Activated naive CD8-positive, alpha-beta T cell treated with anti-CD3 and anti-CD28 coated beads, Interleukin-2, amount 50 U/mL, for 24 hours (primary cell): Measurements from ENCODE around the gene FHOD1.

Source experiments
- ATAC-seq: fragments of 150-1000 bp; cut with Tn5 transposase; one replicate; pipeline ENCODE4 v1.10.0; 2021
- DNase-seq: peaks from one replicate; pipeline ENCODE4 v3.0.0; 2021
- H3K27ac Mint-ChIP-seq: one replicate; pipeline ENCODE4 v1.8.0; 2021; ENCODE audit warnings: mild to moderate bottlenecking, mixed read lengths
- H3K27me3 Mint-ChIP-seq: one replicate; pipeline ENCODE4 v1.8.0; 2021; ENCODE audit warnings: mixed read lengths
- H3K36me3 Mint-ChIP-seq: one replicate; pipeline ENCODE4 v1.8.0; 2021; ENCODE audit warnings: low read depth, mixed read lengths
- H3K4me1 Mint-ChIP-seq: one replicate; pipeline ENCODE4 v1.8.0; 2021; ENCODE audit warnings: mixed read lengths
- H3K4me3 Mint-ChIP-seq: one replicate; pipeline ENCODE4 v1.8.0; 2021; ENCODE audit warnings: mild to moderate bottlenecking, moderate library complexity, mixed read lengths
- H3K9me3 Mint-ChIP-seq: one replicate; pipeline ENCODE4 v1.8.0; 2021; ENCODE audit warnings: mixed read lengths

The FHOD1 gene

GRCh38 chr16:67216612-67217490 is 30.4 kb downstream of the FHOD1 start:
- no peak for DNase-seq
- no peaks in the 10 kb centered on the region for H3K4me1 Mint-ChIP-seq

GRCh38 chr16:67215706-67216105 is 31.6 kb downstream of the FHOD1 start:
- Mint-ChIP-seq H3K9me3 (no peaks in the 10 kb centered on the region), H3K27me3 (no peaks in the 10 kb centered on the region), H3K36me3 (no peaks in the 10 kb centered on the region), H3K4me1 (no peaks in the 10 kb centered on the region), H3K27ac (no peak overlapping the region), H3K4me3 (no peak overlapping the region)
- DNase-seq: no peak
- ATAC-seq: no peak

More at GRCh38 chr16:67216612-67217490, 30.4 kb downstream of the FHOD1 start:
- H3K9me3 Mint-ChIP-seq: no peaks in the 10 kb centered on the region
- H3K27ac Mint-ChIP-seq: no peak overlapping the region
- H3K4me3 Mint-ChIP-seq: no peak overlapping the region
- ATAC-seq: no peak
- H3K36me3 Mint-ChIP-seq: no peaks in the 10 kb centered on the region
- H3K27me3 Mint-ChIP-seq: no peaks in the 10 kb centered on the region

DNA sequence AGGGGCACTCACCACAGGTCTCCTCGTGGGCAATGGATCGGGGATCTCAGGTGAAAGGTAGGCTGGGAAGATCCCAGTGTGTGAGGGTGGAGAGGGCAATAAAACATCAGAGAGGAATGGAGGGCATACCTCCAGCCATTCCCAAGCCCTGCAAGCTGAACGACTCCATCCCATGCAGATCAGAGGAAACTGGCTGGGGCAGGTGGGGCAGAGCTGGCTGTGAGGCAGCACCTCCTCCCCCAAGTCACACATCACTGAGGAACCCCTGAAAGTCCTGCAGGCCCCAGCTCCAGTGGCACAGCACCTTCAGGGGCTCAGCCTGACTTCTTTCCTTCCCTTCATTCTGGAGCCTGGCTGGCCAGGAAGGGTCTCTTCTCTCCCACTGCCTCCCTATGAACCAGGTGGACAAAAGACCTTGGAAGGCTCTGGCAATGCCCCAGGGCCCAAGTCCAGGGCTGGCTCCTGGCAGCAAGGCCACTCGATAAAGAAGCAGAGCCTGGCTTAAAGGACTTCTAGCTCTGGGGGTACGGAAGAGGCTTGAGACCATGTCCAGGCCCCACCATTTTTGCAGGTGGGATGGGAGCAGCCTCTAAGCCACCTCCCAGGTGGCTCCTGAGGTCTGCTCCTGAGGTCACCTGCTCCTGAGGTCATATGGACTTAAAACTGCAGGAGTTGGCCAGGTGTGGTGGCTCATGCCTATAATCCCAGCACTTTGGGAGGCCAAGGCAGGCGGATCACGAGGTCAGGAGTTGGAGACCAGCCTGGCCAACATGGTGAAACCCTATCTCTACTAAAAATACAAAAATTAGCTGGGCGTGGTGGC is 33.9 kb downstream of the FHOD1 start:
- Mint-ChIP-seq H3K4me3 (no peak overlapping the region), H3K9me3 (no peaks in the 10 kb centered on the region), H3K27me3 (no peaks in the 10 kb centered on the region), H3K4me1 (no peaks in the 10 kb centered on the region), H3K36me3 (no peaks in the 10 kb centered on the region), H3K27ac (no peak overlapping the region)
- DNase-seq (no peak), ATAC-seq (no peak)

DNA sequence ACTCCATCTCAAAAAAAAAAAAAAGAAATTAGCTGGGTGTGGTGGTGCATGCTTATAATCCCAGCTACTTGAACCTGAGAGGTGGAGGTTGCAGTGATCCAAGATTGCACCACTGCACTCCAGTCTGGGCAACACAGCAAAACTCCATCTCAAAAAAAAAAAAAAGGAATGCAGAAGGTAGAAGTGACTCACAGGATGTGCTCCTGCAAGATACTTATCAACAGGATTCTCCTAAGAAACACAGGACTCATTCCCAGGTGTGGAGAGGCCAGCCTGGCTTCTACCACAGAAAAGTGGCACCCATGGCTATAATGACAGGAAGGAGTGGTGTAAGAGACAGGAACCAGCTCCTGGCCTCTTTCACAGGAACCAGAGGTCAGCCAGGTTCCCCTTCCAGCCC is 34.5 kb downstream of the FHOD1 start:
- H3K4me3 Mint-ChIP-seq: no peak overlapping the region
- ATAC-seq: no peak
- no peaks in the 10 kb centered on the region for H3K9me3 Mint-ChIP-seq
- no peak for DNase-seq
- no peaks in the 10 kb centered on the region for H3K27me3 Mint-ChIP-seq
- H3K4me1 Mint-ChIP-seq: no peaks in the 10 kb centered on the region
- no peaks in the 10 kb centered on the region for H3K36me3 Mint-ChIP-seq
- H3K27ac Mint-ChIP-seq: no peak overlapping the region

GRCh38 chr16:67211674-67212073 is 35.6 kb downstream of the FHOD1 start:
- ATAC-seq (no peak), DNase-seq (no peak)
- H3K36me3 Mint-ChIP-seq: no peaks in the 10 kb centered on the region
- no peaks in the 10 kb centered on the region for H3K4me1 Mint-ChIP-seq
- no peaks in the 10 kb centered on the region for H3K9me3 Mint-ChIP-seq
- H3K27me3 Mint-ChIP-seq: no peaks in the 10 kb centered on the region
- H3K27ac Mint-ChIP-seq: no peak overlapping the region
- H3K4me3 Mint-ChIP-seq: no peak overlapping the region

GRCh38 chr16:67210069-67210937 is 37.0 kb downstream of the FHOD1 start:
- H3K4me3 Mint-ChIP-seq: no peak overlapping the region
- DNase-seq (no peak), ATAC-seq (no peak)
- no peak overlapping the region for H3K27ac Mint-ChIP-seq
- no peaks in the 10 kb centered on the region for H3K27me3 Mint-ChIP-seq
- no peaks in the 10 kb centered on the region for H3K4me1 Mint-ChIP-seq
- H3K36me3 Mint-ChIP-seq: peaks cover 5% of the 10 kb centered on the region
- no peaks in the 10 kb centered on the region for H3K9me3 Mint-ChIP-seq

GRCh38 chr16:67209565-67209964 is 37.7 kb downstream of the FHOD1 start:
- H3K4me1 Mint-ChIP-seq: no peaks in the 10 kb centered on the region
- H3K27me3 Mint-ChIP-seq: no peaks in the 10 kb centered on the region
- H3K36me3 Mint-ChIP-seq: peaks cover 5% of the 10 kb centered on the region
- no peak for DNase-seq
- no peak for ATAC-seq
- no peaks in the 10 kb centered on the region for H3K9me3 Mint-ChIP-seq
- H3K27ac Mint-ChIP-seq: no peak overlapping the region
- no peak overlapping the region for H3K4me3 Mint-ChIP-seq

DNA sequence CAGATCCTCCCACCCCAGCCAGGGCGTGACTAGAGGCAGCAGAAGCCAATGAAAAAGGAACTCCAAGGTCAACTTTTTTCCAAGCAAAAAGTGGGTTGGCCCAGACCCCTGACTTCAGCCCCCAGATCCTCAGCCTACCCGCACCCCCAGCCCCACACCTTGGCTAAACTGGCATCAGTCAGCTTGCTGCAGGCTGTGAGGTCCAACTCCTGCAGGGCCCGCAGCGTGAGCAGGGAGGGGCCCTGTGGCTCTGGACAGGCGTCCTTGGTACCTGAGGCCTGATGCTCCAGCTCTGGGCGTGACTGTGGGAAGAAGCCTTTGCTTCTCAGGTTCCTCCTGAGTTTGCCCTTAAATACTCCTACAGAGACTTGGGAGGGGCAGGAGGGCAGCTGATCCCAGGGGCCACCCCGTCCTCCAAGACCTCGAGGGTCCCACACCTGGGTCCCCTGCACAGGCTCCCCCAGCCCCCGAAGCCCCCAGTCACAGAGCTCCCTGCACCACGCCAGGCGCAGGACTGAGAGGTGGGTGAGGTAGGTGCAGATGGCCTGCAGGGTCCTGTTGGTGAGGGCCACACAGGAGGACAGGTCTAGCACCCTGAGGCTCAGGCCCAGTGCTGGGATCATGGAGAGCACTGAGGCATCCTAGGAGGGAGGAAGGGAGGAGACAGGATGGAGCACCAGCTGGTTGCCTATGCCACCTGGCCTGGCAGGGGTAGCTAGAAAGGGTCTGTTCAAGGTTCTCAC is 39.0 kb downstream of the FHOD1 start:
- no peaks in the 10 kb centered on the region for H3K9me3 Mint-ChIP-seq
- H3K4me1 Mint-ChIP-seq: no peaks in the 10 kb centered on the region
- no peaks in the 10 kb centered on the region for H3K27me3 Mint-ChIP-seq
- H3K4me3 Mint-ChIP-seq: no peak overlapping the region
- DNase-seq: no peak
- peaks cover 5% of the 10 kb centered on the region for H3K36me3 Mint-ChIP-seq
- ATAC-seq: peak; percentile 2
- H3K27ac Mint-ChIP-seq: peak overlapping the region; percentile 9

DNA sequence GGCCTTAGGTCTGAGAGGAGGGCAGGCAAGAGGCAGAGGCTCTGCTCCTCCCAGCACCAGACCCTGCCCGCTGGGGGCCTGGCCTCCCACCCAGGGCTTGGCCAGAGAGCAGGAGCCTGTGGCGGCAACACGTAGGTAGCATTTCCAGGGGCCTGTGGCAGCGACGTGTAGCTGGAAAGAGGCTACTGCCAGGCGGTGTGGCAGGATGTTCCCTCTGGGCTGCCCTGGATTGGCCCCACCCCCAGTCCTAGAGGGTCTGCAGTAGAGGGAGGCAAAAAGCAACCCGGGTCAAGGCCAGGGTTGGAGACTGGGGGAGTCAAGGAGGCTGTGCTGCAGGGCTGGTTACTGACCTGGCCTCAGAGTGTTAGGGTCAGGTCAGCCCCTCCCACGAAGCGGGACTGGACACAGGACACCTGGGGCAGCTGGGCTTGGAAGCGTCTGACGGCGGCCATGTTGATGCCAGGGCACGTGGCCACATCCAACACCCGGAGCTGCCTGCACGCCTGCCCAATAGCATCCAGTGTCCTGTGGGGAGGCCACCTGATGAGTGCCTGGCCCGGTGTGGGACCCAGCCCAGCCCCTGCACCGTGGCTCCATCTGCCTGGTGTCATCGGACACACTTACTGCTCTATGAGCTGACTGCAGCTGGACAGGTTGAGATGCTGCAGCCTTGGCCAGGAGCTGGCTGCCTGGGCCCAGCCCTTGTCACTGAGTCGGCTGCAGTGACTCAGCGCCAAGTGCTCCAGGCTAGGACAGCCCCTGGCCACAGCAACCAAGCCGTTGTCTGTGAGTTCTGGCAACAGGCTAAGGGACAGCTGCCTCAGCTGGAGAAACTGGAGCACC is 39.8 kb downstream of the FHOD1 start:
- Mint-ChIP-seq H3K4me3 (no peak overlapping the region), H3K27me3 (no peaks in the 10 kb centered on the region), H3K4me1 (no peaks in the 10 kb centered on the region), H3K9me3 (no peaks in the 10 kb centered on the region), H3K36me3 (peaks cover 5% of the 10 kb centered on the region), H3K27ac (no peak overlapping the region)
- DNase-seq (no peak), ATAC-seq (no peak)

- no peaks in the 10 kb centered on the region for H3K27me3 Mint-ChIP-seq
- no peaks in the 10 kb centered on the region for H3K4me1 Mint-ChIP-seq
- no peaks in the 10 kb centered on the region for H3K9me3 Mint-ChIP-seq
- DNase-seq (no peak), ATAC-seq (no peak)
- peaks cover 5% of the 10 kb centered on the region for H3K36me3 Mint-ChIP-seq
- no peak overlapping the region for H3K27ac Mint-ChIP-seq
- no peak overlapping the region for H3K4me3 Mint-ChIP-seq
These were observed 40.4 kb downstream of the FHOD1 start for GRCh38 chr16:67206838-67207248.

GRCh38 chr16:67206129-67206837 is 41.0 kb downstream of the FHOD1 start:
- DNase-seq (no peak), ATAC-seq (no peak)
- peak overlapping the region; percentile 52 for H3K27ac Mint-ChIP-seq
- H3K4me3 Mint-ChIP-seq: no peak overlapping the region
- H3K36me3 Mint-ChIP-seq: peaks cover 5% of the 10 kb centered on the region
- H3K27me3 Mint-ChIP-seq: no peaks in the 10 kb centered on the region
- no peaks in the 10 kb centered on the region for H3K4me1 Mint-ChIP-seq
- no peaks in the 10 kb centered on the region for H3K9me3 Mint-ChIP-seq

DNA sequence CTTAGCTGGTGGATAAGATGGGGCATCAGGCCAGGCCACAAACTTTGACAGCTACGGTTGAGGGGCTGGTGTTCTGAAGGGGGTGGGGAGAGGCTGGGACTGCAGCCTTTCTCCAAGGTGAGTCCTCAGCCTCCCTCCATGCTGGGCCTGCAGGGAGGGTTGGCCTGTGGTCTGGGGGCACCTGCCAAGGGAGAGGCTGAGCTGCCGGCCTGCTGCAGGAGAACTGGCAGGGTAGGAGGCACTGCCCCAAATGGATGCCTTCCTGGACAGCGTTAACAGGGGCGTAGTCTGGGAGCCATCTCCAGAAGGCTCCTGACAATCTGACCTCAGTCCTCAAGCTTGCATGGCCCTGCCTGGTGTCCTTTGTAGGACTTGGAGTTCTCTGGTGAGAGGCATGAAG is 43.2 kb downstream of the FHOD1 start:
- Mint-ChIP-seq H3K4me1 (no peaks in the 10 kb centered on the region), H3K9me3 (no peaks in the 10 kb centered on the region), H3K36me3 (peaks cover 8% of the 10 kb centered on the region), H3K4me3 (no peak overlapping the region), H3K27me3 (no peaks in the 10 kb centered on the region), H3K27ac (no peak overlapping the region)
- no peak for DNase-seq
- no peak for ATAC-seq
